SK-N-SH (cell line): ENCODE measurements around the gene YAP1. TPM values are rescaled to one million over a fixed set of nuclear protein-coding genes. Genes with fewer than 3 reads are reported as not detected.

ENCODE experiments used
- CTCF ChIA-PET: fragments of 300-600, 350-600 bp; formaldehyde crosslinking; extraction: SDS; loops from one replicate; lab custom pipeline; 2021; lab: Yijun Ruan, JAX
- POLR2A ChIA-PET: fragments of 350-600 bp; sonication (Branson Sonifier 250); formaldehyde crosslinking; extraction: SDS; loops from one replicate; lab custom pipeline; 2020; ENCODE audit warnings: antibody characterized with exemption, inconsistent platforms; lab: Yijun Ruan, JAX
- DNase-seq: peaks from one replicate; pipeline ENCODE4 v3.0.0; 2012
- H2AFZ ChIP-seq: fragments of 200-600 bp; sonication (generic); 2 replicates; pipeline ENCODE4 v1.8.1; 2016; ENCODE audit warnings: antibody characterized with exemption, mild to moderate bottlenecking, low read depth
- H3F3A ChIP-seq: fragments of 200-600 bp; sonication (generic); replicated peaks from 2 replicates; pipeline ENCODE3; 2016; ENCODE audit warnings: antibody characterized with exemption, mild to moderate bottlenecking; ENCODE audit not compliant: insufficient read depth
- H3K27ac ChIP-seq, 2 experiments: fragments of 200-500 bp in 1 of 2; fragments of 200-600 bp in 1 of 2; sonication (Bioruptor generic) in 1 of 2; sonication (generic), shearing (Covaris generic) in 1 of 2; 2 replicates each; pipeline versions ENCODE4 v1.5.1 to v1.6.1; 2014 to 2016; ENCODE audit warnings: low read depth in 2 of 2, inconsistent platforms in 1 of 2, low read length in 1 of 2, mild to moderate bottlenecking in 1 of 2, mixed read lengths in 1 of 2
- H3K27me3 ChIP-seq: fragments of 200-600 bp; sonication (generic), shearing (Covaris generic); 2 replicates; pipeline ENCODE4 v1.6.1; 2016; ENCODE audit warnings: mixed run types; ENCODE audit not compliant: insufficient read depth
- H3K36me3 ChIP-seq, 2 experiments: fragments of 200-500 bp in 1 of 2; fragments of 200-600 bp in 1 of 2; sonication (Bioruptor generic) in 1 of 2; sonication (generic) in 1 of 2; replicated peaks in 1 of 2; 2 replicates each; pipeline versions ENCODE3 to v1.5.1; 2014 to 2016; ENCODE audit warnings: low read length in 1 of 2, mild to moderate bottlenecking in 1 of 2; ENCODE audit not compliant: insufficient read depth in 2 of 2, control insufficient read depth in 1 of 2
- H3K4me1 ChIP-seq, 2 experiments: fragments of 200-500 bp in 1 of 2; fragments of 200-600 bp in 1 of 2; sonication (Bioruptor generic) in 1 of 2; sonication (generic), shearing (Covaris generic) in 1 of 2; 2 replicates each; pipeline versions ENCODE4 v1.5.1 to v1.6.1; 2014 to 2016; ENCODE audit warnings: low read depth in 1 of 2, low read length in 1 of 2, mixed run types in 1 of 2; ENCODE audit not compliant: insufficient read depth in 2 of 2, control insufficient read depth in 1 of 2
- H3K4me2 ChIP-seq: fragments of 200-600 bp; sonication (generic), shearing (Covaris generic); 2 replicates; pipeline ENCODE4 v1.6.1; 2017; ENCODE audit warnings: mixed run types
- H3K4me3 ChIP-seq, 2 experiments: fragments of 200-500 bp in 1 of 2; fragments of 200-600 bp in 1 of 2; sonication (Bioruptor generic) in 1 of 2; sonication (generic), shearing (Covaris generic) in 1 of 2; 2 replicates each; pipeline versions ENCODE4 v1.5.1 to v1.8.1; 2014 to 2016; ENCODE audit warnings: low read depth in 2 of 2, inconsistent platforms in 1 of 2, low read length in 1 of 2, mild to moderate bottlenecking in 1 of 2, mixed read lengths in 1 of 2, moderate library complexity in 1 of 2
- H3K79me2 ChIP-seq: fragments of 200-600 bp; sonication (generic); 2 replicates; pipeline ENCODE4 v1.8.1; 2017; ENCODE audit warnings: mild to moderate bottlenecking; ENCODE audit not compliant: insufficient read depth
- H3K9ac ChIP-seq: fragments of 200-600 bp; sonication (generic); 2 replicates; pipeline ENCODE4 v1.6.1; 2017; ENCODE audit warnings: mixed run types
- H3K9me2 ChIP-seq: fragments of 200-600 bp; sonication (generic); 2 replicates; pipeline ENCODE4 v1.6.1; 2017; ENCODE audit warnings: mixed run types
- H3K9me3 ChIP-seq: fragments of 200-600 bp; sonication (generic); 2 replicates; pipeline ENCODE4 v1.6.1; 2017; ENCODE audit warnings: mixed run types, mild to moderate bottlenecking, moderate library complexity
- H4K20me1 ChIP-seq: fragments of 200-600 bp; sonication (generic); 2 replicates; pipeline ENCODE4 v1.6.1; 2017; ENCODE audit warnings: mild to moderate bottlenecking, mixed run types; ENCODE audit not compliant: insufficient read depth
- ELF1 ChIP-seq: IDR thresholded peaks from 2 replicates; pipeline ENCODE4 v1.4.0; 2012
- EP300 ChIP-seq, 2 experiments: IDR thresholded peaks; 2 replicates each; pipeline versions ENCODE4 v1.4.0 to v1.6.1; 2012; ENCODE audit warnings: borderline replicate concordance in 1 of 2, low read depth in 1 of 2, low read length in 1 of 2
- FOXJ3 ChIP-seq: sonication (generic); formaldehyde crosslinking; IDR thresholded peaks from 2 replicates; pipeline ENCODE4 v1.5.1; 2020; ENCODE audit warnings: mild to moderate bottlenecking, missing genetic modification reagents
- GABPA ChIP-seq: IDR thresholded peaks from 2 replicates; pipeline ENCODE4 v1.4.0; 2012; ENCODE audit warnings: low read depth, mild to moderate bottlenecking
- JUND ChIP-seq: IDR thresholded peaks from 2 replicates; pipeline ENCODE4 v1.4.0; 2012
- MEF2A ChIP-seq: IDR thresholded peaks from 2 replicates; pipeline ENCODE4 v1.4.0; 2012; ENCODE audit warnings: low read depth, borderline replicate concordance
- MXI1 ChIP-seq: IDR thresholded peaks from 2 replicates; pipeline ENCODE4 v1.6.1; 2012; ENCODE audit warnings: mild to moderate bottlenecking, low read depth, low read length, improper control_type of control experiment
- NRF1 ChIP-seq: IDR thresholded peaks from 2 replicates; pipeline ENCODE4 v1.6.1; 2012; ENCODE audit warnings: low read depth, mild to moderate bottlenecking, low read length
- RAD21 ChIP-seq: IDR thresholded peaks from 2 replicates; pipeline ENCODE4 v1.6.1; 2012; ENCODE audit warnings: mild to moderate bottlenecking, low read length
- RCOR1 ChIP-seq: fragments of 150-350 bp; IDR thresholded peaks from 2 replicates; pipeline ENCODE4 v1.6.1; 2017; ENCODE audit warnings: antibody characterized with exemption, low read length
- REST ChIP-seq: IDR thresholded peaks from 2 replicates; pipeline ENCODE4 v1.6.1; 2012; ENCODE audit warnings: mild to moderate bottlenecking, low read depth, low read length, moderate library complexity
- RFX5 ChIP-seq: IDR thresholded peaks from 2 replicates; pipeline ENCODE4 v1.6.1; 2012; ENCODE audit warnings: mild to moderate bottlenecking, improper control_type of control experiment, low read length
- RXRA ChIP-seq: IDR thresholded peaks from 2 replicates; pipeline ENCODE4 v1.4.0; 2012; ENCODE audit warnings: low read depth, mild to moderate bottlenecking, borderline replicate concordance
- SIN3A ChIP-seq: IDR thresholded peaks from 2 replicates; pipeline ENCODE4 v1.6.1; 2012; ENCODE audit warnings: low read depth, mild to moderate bottlenecking, low read length, moderate library complexity, borderline replicate concordance
- TAF1 ChIP-seq: IDR thresholded peaks from 2 replicates; pipeline ENCODE4 v1.6.1; 2012; ENCODE audit warnings: low read depth, mild to moderate bottlenecking, low read length, moderate library complexity, borderline replicate concordance
- YY1 ChIP-seq: IDR thresholded peaks from 2 replicates; pipeline ENCODE4 v1.4.0; 2012; ENCODE audit warnings: low read depth, mild to moderate bottlenecking
- ZBTB33 ChIP-seq: IDR thresholded peaks from 2 replicates; pipeline ENCODE4 v1.4.0; 2012; ENCODE audit warnings: low read depth, borderline replicate concordance
- WGBS: methylation state at CpG from one replicate; pipeline ENCODE4 v1.1.6; 2017; ENCODE audit warnings: low lambda C conversion rate; 5-methylcytosine and 5-hydroxymethylcytosine counted together
- polyA plus RNA-seq, 3 experiments: library from polyadenylated mRNA; depleted of rRNA; stranded (reverse); fragments of >200 nt; gene quantifications; 2 replicates each; pipeline ENCODE4 v1.2.3, GENCODE V29; 2012
- TF ChIP-seq, protein P1 (sequence below): IDR thresholded peaks from 2 replicates; pipeline ENCODE4; 2012

YAP1 gene
- polyA plus RNA-seq, 1 of the 3 experiments (the other 2 are of a cell fraction): 53.2 TPM

- TF ChIP-seq ZBTB33: no peak
These were observed 47.0 kb downstream of the YAP1 start (continued) for GRCh38 chr11:102157219-102157618.

DNA sequence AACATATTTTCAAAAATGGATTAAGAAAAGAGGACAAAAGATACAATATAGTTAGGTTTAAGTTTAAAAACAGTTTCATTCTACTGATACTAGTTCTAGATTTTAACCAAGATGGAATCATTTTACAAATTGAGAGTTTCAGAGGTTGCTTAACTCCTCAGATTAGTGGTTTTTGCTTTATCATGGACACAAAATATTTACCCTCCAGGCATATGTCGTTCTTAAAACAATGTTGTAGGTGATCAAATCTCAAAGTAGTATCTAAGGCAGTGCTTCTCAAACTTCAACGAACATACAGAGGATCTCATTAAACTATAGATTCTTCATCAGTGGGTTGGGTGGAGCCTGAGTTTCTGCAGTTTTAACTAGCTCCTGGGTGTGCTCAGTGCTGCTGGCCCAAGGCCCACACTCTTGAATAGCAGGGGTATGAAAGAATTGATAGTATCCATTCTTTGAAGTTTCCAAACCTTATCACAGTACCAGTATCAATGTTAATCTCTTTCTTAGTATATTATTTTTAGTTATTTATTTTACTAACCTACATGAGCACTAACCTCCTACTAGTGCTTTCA lies 48.0 kb downstream of the YAP1 start:
- Histone ChIP-seq H3K36me3 (peaks cover 0 to 16% of the 10 kb centered on the region in 2 experiments), H3F3A (peaks cover 9% of the 10 kb centered on the region), H4K20me1 (peaks cover 54% of the 10 kb centered on the region), H3K27ac (no peak overlapping the region), H3K79me2 (peaks cover 100% of the 10 kb centered on the region), H3K9me2 (no peaks in the 10 kb centered on the region), H2AFZ (no peak overlapping the region), H3K4me3 (no peak overlapping the region), H3K4me2 (no peak overlapping the region), H3K9ac (no peak overlapping the region), H3K9me3 (no peaks in the 10 kb centered on the region), H3K27me3 (no peaks in the 10 kb centered on the region), H3K4me1 (peaks cover 0 to 51% of the 10 kb centered on the region in 2 experiments)
- no peak for DNase-seq
- TF ChIP-seq FOXJ3 (CRISPR knock-in tag) (no peak), SIN3A (no peak), RCOR1 (no peak), RFX5 (no peak), REST (no peak), ZBTB33 (no peak), ELF1 (no peak), MEF2A (no peak), RXRA (no peak), EP300 (IDR thresholded peaks at IDR 0.05; ENCODE audit: borderline replicate concordance in 1 of 2, low read depth in 1 of 2, low read length in 1 of 2) (no peak), NRF1 (no peak), YY1 (no peak), JUND (no peak), TAF1 (no peak), GABPA (no peak), MXI1 (no peak), RAD21 (no peak)
- TF ChIP-seq, protein P1, sequence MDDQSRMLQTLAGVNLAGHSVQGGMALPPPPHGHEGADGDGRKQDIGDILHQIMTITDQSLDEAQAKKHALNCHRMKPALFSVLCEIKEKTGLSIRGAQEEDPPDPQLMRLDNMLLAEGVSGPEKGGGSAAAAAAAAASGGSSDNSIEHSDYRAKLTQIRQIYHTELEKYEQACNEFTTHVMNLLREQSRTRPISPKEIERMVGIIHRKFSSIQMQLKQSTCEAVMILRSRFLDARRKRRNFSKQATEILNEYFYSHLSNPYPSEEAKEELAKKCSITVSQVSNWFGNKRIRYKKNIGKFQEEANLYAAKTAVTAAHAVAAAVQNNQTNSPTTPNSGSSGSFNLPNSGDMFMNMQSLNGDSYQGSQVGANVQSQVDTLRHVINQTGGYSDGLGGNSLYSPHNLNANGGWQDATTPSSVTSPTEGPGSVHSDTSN: no peak
- WGBS: 27% methylated on average over 2 of the region's 2 CpGs
- ChIA-PET POLR2A (no interaction called here), CTCF (no interaction called here)
